Hematopoietic multipotent progenitor cell treated with erythropoietin and hydrocortisone succinate and interleukin-3 and kit ligand, for 4 days (in vitro differentiated cells): ENCODE measurements around the gene F5.

ENCODE experiments used
- DNase-seq: peaks from one replicate; pipeline ENCODE4 v3.0.0-alpha.2; 2015

F5 gene

GRCh38 chr1:169588112-169588511 is 1.8 kb upstream of the F5 start:
- DNase-seq = no peak

DNA sequence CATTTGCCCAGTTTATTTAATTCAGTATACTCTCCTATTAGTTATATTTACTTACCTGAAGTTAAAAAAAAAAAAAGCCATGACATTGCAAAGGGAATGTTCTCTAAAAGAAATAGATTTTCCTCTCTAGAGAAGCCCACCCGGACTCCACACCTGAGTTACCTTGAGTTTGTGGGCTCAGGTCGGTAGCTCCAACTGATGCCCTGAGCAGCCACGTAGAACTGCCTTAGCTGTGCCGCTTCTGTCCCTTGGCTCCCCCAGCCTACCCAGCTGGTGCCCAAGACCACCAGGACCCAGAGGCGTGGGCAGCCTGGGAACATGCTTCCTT is 250 bp downstream of the F5 start:
- no peak for DNase-seq

- DNase-seq = peak; percentile 42
Measured at GRCh38 chr1:169585181-169585580, 1.1 kb downstream of the F5 start.

DNA sequence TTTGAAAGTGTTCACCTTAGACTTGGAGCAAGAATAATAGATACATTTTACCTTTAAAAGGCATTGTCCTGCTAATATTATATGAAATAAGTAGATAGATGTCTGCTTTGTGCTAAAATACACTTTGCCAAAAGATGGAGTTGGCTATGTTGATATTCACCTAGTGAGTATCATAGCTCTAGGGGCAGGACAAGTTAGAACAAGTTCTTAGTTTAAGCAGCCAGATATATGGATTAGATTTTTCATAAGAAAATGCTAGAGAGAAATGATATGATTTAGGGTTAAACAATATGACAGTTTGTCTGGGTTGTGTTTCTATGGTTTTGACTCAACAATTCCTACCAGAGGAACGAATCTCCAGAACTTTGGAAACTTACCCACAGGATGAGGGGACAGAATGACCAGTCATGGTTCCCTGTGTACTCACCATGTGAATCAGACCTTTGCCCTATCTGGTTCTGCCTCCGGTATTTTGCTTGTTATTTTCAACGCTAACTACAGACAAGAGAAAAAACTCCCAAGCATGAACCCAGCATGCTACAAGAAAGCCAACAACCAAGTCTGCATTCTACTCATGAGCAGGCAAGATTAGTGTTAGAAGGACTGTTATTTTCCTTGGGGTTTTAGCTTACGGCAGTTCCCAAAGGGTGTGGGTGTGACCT is 1.7 kb downstream of the F5 start:
- no peak for DNase-seq

GRCh38 chr1:169577981-169578738 is 8.1 kb downstream of the F5 start:
- DNase-seq = no peak

DNA sequence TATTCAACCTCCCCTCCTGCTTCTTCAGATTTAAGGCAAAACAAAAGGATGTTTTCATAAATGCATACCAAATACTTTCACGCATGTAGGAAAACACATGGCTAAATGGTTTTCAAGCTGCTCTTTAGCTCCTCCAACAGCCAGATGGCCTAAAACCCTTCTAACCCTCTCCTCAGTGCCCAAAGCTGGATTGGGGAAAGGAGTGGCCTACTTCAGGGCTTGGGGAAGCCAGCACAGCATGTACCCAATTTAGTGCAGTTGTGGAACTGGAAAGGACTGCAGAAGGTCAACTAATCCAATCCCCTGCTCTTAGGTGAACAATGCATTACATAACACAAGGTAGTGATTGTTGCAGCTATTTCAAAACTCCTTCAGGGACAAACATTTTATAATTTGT is 9.3 kb downstream of the F5 start:
- no peak for DNase-seq

- DNase-seq = no peak
Measured at GRCh38 chr1:169576241-169576934, 9.9 kb downstream of the F5 start.

DNA sequence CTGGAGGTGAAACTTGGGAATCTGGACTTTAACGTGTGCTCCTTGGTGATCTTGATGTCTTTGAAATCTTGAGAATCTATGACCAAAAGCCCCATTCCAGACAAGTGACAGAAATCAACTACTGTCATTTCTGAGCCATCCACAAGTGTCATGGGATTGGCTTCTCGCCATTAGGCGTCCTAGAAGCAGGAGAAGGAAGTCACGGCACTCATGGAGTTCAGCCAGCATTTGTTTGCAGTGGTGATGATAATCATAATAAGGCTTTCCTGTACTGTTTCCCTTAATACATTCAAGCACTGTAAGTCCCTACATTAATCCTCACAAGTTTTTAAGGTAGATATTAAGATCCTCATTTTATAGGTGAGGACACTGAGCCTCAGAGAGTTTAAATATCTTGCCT is 11.9 kb downstream of the F5 start:
- no peak for DNase-seq

DNA sequence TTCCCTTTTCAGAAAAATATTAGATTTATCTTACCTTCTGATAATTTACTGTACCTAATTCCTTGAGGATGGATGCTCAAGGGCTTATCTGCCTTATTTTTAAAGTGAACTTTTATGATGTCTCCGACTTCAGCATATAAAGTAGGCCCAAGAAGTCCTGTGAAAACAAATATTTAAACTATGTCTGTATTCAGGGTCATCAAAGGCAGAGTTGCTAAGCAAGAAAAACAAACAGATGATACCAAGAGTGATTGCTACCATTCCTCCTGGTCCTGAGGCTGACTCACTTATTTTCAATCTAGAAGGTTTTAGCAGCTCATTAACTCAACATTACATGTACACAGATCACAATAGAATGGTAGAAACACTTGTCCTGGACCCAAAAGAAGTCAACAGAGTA is 14.1 kb downstream of the F5 start:
- DNase-seq = no peak

GRCh38 chr1:169571450-169571849 is 14.8 kb downstream of the F5 start:
- no peak for DNase-seq

GRCh38 chr1:169570172-169570574 is 16.1 kb downstream of the F5 start:
- no peak for DNase-seq

- no peak for DNase-seq
Measured at GRCh38 chr1:169568497-169568896, 17.8 kb downstream of the F5 start.

GRCh38 chr1:169565335-169566271 is 20.7 kb downstream of the F5 start:
- DNase-seq = peak; percentile 46

GRCh38 chr1:169563650-169564049 is 22.6 kb downstream of the F5 start:
- DNase-seq = no peak

DNA sequence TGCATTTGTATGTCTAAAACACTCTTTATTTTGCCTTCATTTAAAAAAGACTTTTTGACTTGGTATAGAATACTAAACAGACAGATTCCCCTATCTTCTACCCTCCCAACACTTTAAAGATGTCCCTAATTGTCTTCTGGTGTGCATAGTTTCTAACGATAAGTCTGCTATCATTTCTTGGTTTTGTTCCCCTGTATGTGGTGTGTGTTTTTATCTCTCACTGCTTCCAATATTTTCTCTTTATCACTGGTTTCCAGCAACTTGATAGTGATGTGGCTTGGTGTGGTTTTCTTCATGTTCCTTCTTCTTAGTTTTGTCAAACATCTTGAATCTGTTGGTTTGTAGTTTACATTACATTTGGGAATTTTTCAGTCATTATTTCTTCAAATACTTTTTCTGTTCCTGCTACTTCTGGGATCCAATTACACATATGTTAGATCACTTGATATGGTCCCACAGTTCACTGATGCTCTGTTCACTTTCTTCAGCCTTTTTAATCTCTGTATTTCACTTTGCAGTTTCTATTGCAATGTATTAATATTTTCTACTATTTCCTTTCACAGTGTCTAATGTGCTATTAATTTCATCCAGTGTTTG is 23.2 kb downstream of the F5 start:
- peak; percentile 37 for DNase-seq

DNA sequence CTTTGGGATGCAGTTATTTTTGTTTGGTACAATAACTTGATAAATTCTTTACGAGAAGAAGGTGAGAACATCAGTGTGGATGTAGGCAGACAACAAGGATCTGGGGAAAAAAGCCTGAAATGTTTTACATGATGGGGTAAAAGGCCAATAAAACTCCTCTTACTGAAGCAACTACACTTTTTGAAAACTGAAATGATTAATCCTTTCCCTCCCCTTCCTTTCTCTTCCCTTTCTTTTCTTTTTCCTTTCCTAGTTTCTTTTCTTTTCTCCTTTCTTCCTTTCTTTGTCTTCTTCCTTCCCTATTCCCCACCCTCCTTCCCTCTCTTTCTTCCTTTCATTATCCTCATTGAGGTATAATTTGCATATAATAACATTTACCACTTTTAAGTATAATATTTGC is 24.6 kb downstream of the F5 start:
- DNase-seq = no peak

- DNase-seq = no peak
Measured at GRCh38 chr1:169557131-169557530, 29.1 kb downstream of the F5 start.

DNA sequence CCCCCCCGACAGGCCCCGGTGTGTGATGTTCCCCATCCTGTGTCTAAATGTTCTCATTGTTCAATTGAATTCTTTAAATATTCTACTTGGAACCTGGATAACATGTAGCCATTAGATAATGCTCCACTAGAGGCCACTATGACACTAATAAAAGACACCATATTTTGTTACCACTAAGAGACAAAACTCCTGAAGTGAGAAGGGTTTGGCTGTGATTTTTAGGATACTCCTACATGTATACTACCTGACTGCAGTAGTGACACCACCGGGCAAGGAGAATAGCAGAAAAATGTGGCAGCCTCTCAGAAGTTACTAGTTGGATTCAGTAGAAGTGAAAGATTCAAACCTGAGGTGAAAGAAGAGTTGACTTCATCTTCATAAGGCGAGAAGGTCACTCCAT is 36.0 kb downstream of the F5 start:
- DNase-seq = peak; percentile 77

- DNase-seq = no peak
Measured at GRCh38 chr1:169548282-169548681, 38.0 kb downstream of the F5 start.

- peak; percentile 90 for DNase-seq
Measured at GRCh38 chr1:169546087-169546995, 39.9 kb downstream of the F5 start.

DNA sequence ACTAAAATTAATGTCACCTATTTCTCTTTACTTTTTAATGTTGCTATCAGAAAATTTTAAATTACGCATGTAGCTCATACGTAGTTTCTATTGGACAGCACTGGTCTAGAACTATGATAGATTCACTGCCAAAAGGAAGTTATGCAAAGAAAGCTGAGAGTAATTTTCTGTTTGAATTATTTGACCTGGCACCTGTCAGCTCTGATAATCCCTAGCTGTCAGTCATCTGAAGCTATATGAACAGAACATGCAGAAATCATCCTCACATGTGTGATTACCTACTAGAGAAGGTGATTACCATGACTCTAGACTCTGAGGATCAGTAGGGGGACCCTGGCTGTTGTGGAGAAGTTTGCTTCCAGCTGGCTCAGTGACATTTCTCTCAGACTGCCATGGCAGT is 40.8 kb downstream of the F5 start:
- DNase-seq = no peak
